ENCODE measurements around the gene ATP6V0A1.

- no peak for TF ChIP-seq POLR2A (IDR thresholded peaks at IDR 0.05)
- TF ChIP-seq CTCF (IDR thresholded peaks at IDR 0.05) = no peak
- TF ChIP-seq POLR2AphosphoS5 (IDR thresholded peaks at IDR 0.05) = no peak
Observed at GRCh38 chr17:42414704-42415409, 43.8 kb upstream of the ATP6V0A1 start.
